ENCODE data around the gene CXCL1. TPM values are rescaled to one million over a fixed set of nuclear protein-coding genes. Genes with fewer than 3 reads are reported as not detected.

CXCL1 gene
- total RNA-seq, 2 donors from 2014 or later, result 0.74 to 2.2 TPM

DNA sequence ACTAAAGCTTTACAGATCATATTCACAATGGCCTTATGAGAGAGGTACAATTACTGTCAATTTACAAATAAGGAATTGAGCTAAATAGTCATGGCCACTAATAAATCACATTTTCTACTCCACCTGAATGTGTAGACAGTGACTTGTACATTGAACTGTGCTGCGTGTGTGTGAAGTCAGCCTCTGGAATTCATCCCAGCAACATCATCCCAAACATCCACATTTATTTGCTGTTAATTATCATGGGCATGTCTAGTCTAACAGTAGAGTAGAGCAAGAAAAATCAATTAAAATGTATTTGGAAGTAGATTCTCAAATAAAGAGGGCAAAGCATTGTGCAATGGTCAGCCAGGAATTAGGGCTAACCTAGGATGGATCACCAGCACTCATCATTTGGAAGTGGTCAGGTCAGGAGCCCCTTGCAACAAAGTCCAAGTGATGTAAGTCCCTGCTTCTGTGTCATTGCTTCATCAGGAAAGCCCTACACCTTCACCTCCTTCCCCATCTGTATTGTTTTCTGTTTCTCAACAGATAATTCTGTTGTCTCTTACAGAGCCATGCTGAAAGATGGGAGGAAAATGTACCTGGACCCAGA lies 20.9 kb upstream of the CXCL1 start:
- intact Hi-C loops (cut with DNase I), result no loop called here
- no peak for DNase-seq (ENCODE audit: low spot score)

DNA sequence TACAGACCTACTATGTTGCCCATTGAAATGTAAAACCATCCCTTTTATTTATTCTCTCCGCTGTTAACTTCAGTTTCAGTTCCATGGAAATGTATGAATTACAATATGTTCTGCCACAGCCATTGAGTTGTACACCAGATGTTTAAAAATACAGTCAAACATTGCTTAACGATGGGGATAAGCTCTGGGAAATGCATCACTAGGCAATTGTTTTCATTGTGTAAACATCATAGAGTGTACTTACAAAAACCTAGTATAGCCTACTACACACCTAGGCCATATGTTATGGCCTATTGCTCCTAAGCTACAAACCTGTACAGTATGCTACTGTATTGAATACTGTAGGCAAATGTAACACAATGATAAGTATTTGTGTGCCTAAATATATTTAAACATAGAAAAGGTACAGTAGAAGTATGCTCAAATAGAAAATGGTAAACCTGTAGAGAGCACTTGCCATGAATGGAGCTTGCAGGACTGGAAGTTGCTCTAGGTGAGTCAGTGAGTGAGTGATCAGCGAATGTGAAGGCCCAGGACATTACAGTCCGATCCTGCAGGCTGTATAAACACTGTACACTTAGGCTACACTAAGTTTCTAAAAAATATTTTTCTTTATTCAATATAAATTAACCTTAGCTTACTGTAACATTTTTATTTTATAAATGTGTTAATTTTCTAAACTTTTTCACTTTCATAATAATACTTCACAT lies 18.8 kb upstream of the CXCL1 start:
- intact Hi-C loops (cut with DNase I), result no loop called here
- no peak for DNase-seq (ENCODE audit: low spot score)

DNA sequence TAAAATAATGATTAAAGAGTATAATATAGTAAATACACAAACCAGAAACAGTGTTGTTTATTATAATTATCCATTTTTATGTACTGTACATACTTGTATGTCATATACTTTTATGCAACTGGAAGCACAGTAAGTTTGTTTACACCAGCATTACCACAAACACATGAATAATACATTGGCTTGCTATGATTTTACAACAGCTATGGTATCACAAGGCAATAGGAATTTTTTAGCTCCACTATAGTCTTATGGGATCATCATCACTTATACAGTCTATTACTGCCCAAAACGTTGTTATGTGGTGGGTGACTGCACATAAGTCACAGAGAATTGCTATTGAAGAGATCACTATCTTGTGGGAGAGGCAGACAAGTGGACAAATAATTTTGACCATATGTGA lies 17.9 kb upstream of the CXCL1 start:
- no peak for DNase-seq (ENCODE audit: low spot score)
- intact Hi-C loops (cut with DNase I), result no loop called here

DNA sequence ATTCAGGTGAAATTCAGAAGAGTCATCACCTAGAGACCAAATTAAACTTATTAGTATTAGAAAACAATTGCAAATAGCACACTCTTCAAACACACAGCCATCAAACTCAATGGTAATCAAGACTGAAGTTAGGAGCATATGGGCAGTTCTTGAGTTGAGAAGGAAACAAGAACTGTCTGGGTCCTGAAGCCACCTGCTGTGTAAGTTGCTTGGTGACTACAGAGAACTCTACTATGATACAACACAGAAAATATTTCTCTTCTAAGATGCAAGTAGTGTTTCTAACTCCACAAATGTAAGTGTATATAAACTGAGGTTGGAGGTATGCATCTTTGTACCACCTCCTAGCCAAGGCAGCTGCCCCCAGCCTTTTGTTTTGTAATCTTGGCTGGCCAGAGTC lies 16.4 kb upstream of the CXCL1 start:
- DNase-seq (ENCODE audit: low spot score), result no peak
- intact Hi-C loops (cut with DNase I), result no loop called here

DNA sequence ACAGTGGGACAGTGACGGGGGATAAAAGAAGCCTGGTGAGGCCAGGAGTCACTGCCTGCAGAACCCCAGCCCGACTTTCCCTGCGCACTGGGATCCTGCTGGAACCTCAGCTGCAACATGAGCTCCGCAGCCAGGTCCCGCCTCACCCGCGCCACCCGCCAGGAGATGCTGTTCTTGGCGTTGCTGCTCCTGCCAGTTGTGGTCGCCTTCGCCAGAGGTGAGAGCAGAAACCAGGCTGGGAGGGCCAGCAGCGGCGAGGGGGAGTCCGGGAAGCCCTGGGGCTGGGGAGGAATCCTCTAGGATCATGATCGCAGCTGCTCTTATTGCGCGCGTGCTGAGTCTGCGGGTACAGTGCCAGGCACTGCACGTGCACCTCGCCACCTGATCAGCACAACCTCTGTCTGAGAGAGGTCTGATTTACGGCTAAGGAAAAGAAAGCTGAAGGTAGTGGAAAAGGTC lies 15.9 kb upstream of the CXCL1 start, which contains the start of gene PF4V1:
Gene PF4V1 (plus strand): TSS at position 51 of the 459 bp plus-strand sequence. CDS start 67 bp downstream, at position 118.
- intact Hi-C loops (cut with DNase I), result no loop called here
- DNase-seq (ENCODE audit: low spot score), result no peak

DNA sequence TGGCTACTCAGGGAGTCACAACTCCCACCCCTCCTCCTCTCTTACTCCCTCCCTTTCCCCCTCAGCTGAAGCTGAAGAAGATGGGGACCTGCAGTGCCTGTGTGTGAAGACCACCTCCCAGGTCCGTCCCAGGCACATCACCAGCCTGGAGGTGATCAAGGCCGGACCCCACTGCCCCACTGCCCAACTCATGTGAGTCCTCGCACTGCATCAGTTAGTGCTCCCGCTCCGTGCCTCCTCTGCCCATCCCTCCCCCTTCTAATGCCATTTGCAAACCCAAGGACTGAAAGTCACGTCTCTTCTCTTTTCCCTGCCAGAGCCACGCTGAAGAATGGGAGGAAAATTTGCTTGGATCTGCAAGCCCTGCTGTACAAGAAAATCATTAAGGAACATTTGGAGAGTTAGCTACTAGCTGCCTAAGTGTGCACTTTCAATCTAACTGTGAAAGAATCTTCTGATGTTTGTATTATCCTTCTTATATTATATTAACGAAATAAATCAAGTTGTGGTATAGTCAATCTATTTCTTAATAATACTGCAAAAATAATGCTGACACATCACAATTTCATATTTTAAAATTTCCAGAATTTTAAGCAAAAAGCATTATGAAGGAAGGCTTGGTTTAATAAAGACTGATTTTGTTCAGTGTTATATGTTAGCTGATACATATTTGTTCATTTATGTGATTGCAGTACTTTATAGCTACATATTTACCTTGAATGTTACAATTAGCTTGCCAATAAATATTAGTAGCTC lies 15.3 kb upstream of the CXCL1 start:
- intact Hi-C loops (cut with DNase I), result no loop called here
- no peak for DNase-seq (ENCODE audit: low spot score)

DNA sequence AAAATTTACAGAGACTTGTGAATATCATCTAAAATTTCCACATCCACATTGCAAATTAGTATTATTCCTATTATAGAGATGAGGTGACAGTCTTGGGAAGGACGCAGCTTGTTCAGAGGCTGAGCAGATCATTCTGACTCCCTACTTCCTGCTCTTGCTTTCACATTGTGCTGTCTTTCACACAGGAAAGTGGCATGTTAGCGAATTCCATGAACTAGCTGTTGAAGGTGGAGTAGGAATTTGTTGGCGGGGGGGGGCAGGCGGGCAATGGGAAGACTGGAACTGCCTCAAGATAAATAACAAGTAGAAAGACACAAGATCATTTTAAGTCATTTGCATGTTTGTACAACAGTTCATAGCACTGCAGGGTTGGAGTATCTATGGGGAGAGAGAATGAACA lies 13.8 kb upstream of the CXCL1 start:
- intact Hi-C loops (cut with DNase I), result no loop called here
- no peak for DNase-seq (ENCODE audit: low spot score)

DNA sequence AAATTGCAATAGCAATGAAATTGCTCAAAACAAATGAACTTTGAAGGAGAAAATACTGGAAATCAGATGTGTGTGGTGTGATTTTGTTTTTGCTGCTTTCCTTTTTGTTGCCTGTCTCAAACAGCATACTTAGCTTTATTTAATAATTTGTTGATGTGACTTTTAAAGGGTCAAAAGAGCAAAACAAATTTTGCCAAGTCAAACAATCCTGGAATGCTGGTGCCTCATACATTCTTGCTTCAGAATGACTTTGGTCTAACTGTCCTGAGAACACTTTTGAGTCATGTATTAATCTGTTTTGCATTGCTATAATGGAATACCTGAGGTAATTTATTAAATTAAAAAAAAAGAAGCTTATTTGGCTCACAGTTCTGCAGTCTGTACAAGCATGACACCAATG lies 12.7 kb upstream of the CXCL1 start:
- no peak for DNase-seq (ENCODE audit: low spot score)
- intact Hi-C loops (cut with DNase I), result no loop called here

DNA sequence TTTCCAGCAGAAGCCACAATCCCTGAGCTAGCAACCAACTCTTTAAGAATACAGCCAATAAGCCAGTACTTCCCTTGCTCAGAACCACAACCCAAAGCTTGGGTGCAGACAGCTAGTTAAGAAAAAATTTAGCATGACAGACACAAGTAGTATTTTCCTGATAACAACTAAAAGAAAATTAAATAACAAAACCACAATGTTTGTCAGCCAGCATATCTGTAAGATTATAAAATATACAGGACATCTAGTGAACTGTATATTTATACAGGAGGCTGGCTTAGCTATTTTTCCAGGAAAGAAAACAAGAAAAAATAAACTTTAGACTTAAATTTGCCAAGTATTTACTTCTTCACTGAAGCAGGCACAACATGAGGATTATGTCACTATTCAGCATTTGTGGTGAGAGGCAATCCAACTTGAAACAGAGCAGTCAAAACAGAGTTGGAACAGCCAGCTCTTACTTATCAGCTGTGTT lies 9.5 kb upstream of the CXCL1 start:
- intact Hi-C loops (cut with DNase I), result no loop called here
- DNase-seq (ENCODE audit: low spot score), result no peak

DNA sequence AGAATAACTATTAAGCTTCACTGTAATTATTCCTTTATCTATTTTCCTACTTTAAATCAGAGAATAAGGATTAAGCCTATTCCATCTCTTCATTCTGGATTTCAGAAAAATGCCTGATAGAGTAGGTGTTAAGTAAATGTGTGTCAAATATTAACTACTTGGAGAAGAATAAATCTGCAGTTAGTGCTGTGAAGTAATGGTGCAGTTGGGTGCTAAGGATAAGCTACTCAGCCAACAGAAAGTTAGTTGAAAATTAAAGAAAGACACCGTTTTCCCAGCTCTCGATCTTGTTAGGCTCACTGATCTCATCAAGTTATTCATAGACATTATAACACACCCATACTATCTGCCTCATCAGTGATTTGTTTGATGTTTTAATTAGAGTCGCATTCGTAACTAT lies 9.0 kb upstream of the CXCL1 start:
- intact Hi-C loops (cut with DNase I), result no loop called here
- DNase-seq (ENCODE audit: low spot score), result no peak

DNA sequence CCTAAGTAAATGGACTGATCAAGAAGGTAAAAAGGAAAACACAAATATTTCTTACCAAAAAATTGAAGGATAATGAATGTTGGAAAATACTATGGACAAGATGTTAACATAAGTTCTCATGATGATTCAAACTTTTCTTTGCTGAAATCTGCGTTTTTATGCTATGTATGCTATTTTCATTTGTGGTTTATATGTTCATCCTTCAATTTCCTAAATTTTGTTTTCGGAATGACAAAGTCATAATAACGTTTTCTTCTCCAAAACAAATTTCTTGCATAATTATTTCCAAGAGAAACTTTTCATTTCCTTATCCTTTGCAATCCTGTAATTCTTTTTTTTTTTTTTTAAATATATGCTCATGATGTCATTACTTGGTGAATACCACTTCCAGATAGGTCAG lies 8.3 kb upstream of the CXCL1 start:
- DNase-seq (ENCODE audit: low spot score), result no peak
- intact Hi-C loops (cut with DNase I), result no loop called here

DNA sequence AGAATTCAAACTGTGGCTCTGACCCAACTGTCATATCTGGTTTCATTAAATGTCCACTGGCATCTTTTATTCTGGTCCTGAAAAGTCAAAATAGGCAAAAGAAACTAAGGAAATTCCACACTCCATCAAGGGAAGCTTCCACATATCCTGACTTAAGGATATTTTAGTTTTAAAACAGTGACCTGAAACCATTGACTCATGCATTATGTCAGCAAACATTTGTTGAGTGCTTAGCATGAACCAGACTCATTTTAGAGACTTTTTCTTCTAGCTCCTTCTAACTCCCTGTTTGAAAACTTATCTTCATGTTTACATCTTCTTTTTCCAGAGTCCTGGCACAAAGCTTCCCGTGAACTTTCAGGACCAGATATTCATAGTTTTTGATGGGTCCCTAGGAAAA lies 6.9 kb upstream of the CXCL1 start:
- DNase-seq (ENCODE audit: low spot score), result no peak
- intact Hi-C loops (cut with DNase I), result no loop called here

DNA sequence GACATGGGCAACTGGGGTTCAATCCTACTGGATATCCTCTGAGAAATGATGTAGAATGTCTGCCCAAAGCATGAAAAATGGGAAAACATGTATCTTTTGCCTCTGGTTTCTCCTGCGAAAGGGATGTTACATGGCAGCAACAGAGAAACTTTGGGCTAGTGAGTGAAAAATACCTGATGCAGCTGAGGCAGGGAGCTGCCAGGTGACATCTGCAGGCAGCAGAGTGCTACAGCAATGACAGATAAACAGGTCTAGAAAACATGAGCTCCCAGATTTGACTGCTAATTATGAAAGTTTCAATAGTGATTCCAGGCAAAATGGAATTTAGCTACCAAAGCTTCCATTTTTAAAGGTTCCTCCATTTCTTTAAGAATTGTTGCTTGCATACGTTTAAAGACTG lies 4.8 kb upstream of the CXCL1 start:
- DNase-seq (ENCODE audit: low spot score), result no peak
- intact Hi-C loops (cut with DNase I), result no loop called here

DNA sequence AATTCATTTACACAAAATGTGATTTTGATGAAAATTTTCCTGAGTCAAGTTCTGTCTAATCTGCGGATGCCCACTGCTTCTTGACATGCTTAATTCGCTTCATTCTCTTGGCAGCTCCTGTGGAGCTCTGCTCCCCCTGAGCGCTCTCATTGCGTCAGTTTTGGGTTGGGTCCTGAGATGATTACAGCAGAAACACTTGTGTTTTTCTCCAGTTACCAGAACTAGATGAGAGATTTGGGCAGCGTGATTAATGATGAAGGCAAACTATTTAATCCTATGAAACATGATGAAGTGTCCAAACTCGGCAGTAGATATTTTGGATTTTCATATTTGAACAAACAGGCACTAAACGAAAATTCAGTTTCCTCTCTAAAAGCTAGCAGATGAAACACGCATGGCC lies 4.2 kb upstream of the CXCL1 start:
- no peak for DNase-seq (ENCODE audit: low spot score)
- intact Hi-C loops (cut with DNase I), result no loop called here

DNA sequence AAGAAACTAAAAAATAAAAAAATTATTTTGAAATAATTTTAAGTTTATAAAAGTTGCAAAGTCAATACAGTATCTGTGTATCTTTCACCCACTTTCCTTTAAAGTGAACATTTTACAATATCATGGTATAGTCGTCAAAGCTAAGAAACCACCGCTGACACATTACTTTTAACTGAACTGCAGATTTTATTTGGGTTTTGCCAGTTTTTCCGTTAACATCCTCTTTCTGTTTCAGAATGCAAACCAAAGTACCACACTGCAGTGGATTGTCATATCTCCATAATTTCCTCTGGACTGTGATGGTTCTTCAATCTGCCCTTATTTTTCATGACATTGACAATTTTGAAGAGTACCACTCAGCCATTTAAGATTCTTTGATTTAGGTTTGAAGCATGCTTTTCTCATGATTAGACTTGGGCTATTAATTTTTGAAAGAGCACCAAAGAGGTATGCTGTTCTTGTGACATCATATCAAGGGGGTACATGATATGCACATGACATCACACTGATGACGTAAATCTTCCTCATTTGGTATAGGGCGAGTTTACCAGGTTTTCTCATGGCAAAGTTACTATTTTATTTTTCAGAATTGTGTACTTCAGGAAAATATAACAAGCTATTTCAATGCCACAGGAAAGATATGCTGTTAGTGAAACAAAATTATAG lies 3.6 kb upstream of the CXCL1 start:
- intact Hi-C loops (cut with DNase I), result no loop called here
- no peak for DNase-seq (ENCODE audit: low spot score)

DNA sequence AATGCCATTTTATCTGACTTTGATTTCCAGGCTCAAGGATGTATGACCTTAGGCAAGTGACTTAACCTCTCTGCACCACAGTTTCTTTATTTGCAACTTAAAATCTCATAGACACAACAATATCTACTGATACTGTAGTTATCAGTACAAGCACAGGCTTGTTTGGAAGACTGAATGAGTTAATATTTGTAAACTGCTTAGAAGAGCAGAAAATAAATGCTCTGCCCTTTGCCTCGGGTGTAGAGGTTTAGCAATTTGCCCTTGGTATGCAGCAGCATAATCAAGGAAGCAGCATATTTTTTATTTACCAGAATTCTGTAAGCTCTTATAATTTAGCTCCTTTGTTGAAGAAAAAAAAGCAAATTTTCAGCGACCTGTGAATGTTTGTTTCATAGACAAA lies 2.9 kb upstream of the CXCL1 start:
- intact Hi-C loops (cut with DNase I), result no loop called here

DNA sequence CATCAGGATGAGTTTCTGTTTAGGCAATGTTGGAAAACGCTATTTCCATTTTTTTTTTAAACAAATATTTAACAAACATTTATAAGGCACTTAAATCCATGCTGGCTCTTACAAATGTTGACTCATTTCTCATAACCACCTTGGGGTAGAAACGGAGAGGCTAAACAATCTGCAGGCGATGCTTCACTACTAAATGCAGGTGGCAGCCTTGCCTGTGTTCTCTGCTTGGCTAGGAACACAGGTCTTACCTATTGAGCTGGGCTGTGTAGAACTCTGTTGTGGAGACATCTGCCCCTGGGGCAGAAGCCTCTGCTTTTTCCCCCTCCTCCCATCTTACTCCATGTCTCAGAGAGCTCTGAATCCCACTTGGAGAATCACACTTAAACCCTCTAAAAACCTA lies 1.4 kb upstream of the CXCL1 start:
- DNase-seq (ENCODE audit: low spot score), result no peak
- intact Hi-C loops (cut with DNase I), result no loop called here

More for the DNA sequence above, 2.9 kb upstream of the CXCL1 start:
- no peak for DNase-seq (ENCODE audit: low spot score)

DNA sequence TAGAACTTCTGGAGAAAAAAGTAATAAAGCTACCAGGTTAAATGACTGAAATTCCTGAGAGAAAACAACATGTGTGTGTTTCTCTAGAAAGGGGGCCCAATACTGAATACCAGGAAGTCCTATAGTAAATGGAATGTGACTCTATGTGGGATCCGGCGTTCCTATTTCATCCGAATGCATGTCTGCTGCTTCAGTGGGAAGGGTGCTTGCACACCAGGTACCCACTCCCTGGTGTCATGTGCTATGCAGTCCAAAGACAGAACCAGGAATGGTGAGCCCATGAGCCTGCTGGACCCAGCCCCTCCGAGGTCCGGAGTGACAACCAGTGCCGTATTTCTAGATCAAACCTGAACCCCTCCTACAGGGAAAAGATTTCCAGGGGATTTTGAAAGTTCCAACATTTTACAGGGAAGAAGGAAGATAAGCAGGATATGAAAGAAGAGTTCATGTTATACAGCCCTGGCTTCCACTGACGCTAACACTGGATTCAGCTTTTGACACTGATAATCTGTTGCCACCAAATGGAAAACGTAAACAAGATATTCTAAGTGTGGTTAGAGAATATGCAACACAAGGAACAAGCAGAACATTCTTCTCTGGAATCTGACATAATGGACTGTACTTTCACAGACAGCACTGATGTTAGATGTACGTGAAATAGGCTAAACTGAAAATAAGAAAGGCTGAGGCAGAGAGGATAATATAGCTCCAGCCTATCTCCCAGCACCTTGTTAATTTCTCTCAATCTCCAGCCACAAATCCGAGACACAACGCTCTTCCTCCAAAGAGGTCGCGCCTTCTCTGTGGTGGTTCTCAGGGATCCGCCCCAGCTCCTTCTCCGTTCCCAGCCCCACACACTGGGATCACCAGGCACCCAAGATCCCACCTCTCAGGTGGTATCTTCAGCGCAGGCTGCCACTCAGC lies 725 bp upstream of the CXCL1 start:
- DNase-seq (ENCODE audit: low spot score), result no peak
- intact Hi-C loops (cut with DNase I), result no loop called here

DNA sequence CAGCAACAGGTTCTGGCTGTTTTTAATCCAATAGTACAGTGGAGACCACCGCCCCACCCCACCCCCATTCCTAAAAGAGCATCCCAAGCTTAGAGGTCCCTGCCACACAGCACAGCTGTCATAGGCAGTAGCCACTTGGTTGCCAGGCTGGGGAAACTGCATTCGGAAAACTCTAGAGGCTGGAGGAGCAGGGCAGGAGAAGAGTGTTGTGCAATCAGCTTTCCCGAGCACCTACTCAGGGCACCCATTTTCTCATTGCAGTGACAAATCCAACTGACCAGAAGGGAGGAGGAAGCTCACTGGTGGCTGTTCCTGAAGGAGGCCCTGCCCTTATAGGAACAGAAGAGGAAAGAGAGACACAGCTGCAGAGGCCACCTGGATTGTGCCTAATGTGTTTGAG lies 1.1 kb downstream of the CXCL1 start:
- no peak for DNase-seq (ENCODE audit: low spot score)
- intact Hi-C loops (cut with DNase I), result no loop called here

Data from posterior vena cava (tissue), 2 donors.